Endodermal cell (in vitro differentiated cells): ENCODE measurements around the gene OR4K5. TPM values are rescaled to one million over a fixed set of nuclear protein-coding genes. Genes with fewer than 3 reads are reported as not detected.
"Not testable (repeated sequence)": the region's sequence is repeated elsewhere in the genome, so short reads cannot be mapped to it uniquely, and the experiment has no call there.

Experiments
- DNase-seq: peaks from one replicate; pipeline ENCODE4 v3.0.0-alpha.2; 2017
- H3K27ac ChIP-seq: 2 replicates; pipeline ENCODE4 v1.5.1; 2013; ENCODE audit warnings: mild to moderate bottlenecking, low read depth, low read length, moderate library complexity
- H3K27me3 ChIP-seq: 2 replicates; pipeline ENCODE4 v1.6.1; 2013; ENCODE audit warnings: mild to moderate bottlenecking, low read length, moderate library complexity; ENCODE audit not compliant: insufficient read depth, control insufficient read depth, poor library complexity, severe bottlenecking
- H3K36me3 ChIP-seq: 2 replicates; pipeline ENCODE4 v1.7.0; 2013; ENCODE audit warnings: mild to moderate bottlenecking, low read length, moderate library complexity; ENCODE audit not compliant: control insufficient read depth, insufficient read depth
- H3K4me1 ChIP-seq: one replicate; pipeline ENCODE4 v1.7.0; 2013; ENCODE audit warnings: low read length; ENCODE audit not compliant: control insufficient read depth, insufficient read depth
- H3K4me3 ChIP-seq: 2 replicates; pipeline ENCODE4 v1.5.1; 2013; ENCODE audit warnings: mild to moderate bottlenecking, low read length, moderate library complexity
- H3K9ac ChIP-seq: 2 replicates; pipeline ENCODE4 v1.6.1; 2013; ENCODE audit warnings: mild to moderate bottlenecking, low read length, moderate library complexity; ENCODE audit not compliant: poor library complexity, severe bottlenecking; ENCODE audit errors: extremely low read depth
- H3K9me3 ChIP-seq: 2 replicates; pipeline ENCODE4 v1.6.1; 2013; ENCODE audit warnings: mild to moderate bottlenecking, low read length, moderate library complexity; ENCODE audit not compliant: control insufficient read depth
- H3K27ac Mint-ChIP-seq: 2 replicates; pipeline ENCODE4 v1.8.0; 2020; ENCODE audit warnings: mixed read lengths
- H3K27me3 Mint-ChIP-seq: 2 replicates; pipeline ENCODE4 v1.8.0; 2021; ENCODE audit warnings: mild to moderate bottlenecking, mixed read lengths; ENCODE audit not compliant: insufficient read depth
- H3K36me3 Mint-ChIP-seq: 2 replicates; pipeline ENCODE4 v1.8.0; 2020; ENCODE audit warnings: low read depth, mixed read lengths
- H3K4me1 Mint-ChIP-seq: 2 replicates; pipeline ENCODE4 v1.8.0; 2020; ENCODE audit warnings: mixed read lengths
- H3K4me3 Mint-ChIP-seq: 2 replicates; pipeline ENCODE4 v1.8.0; 2020; ENCODE audit warnings: mild to moderate bottlenecking, moderate library complexity, mixed read lengths
- H3K9me3 Mint-ChIP-seq: 2 replicates; pipeline ENCODE4 v1.8.0; 2020; ENCODE audit warnings: mild to moderate bottlenecking, mixed read lengths
- WGBS, 2 experiments: methylation state at CpG; one replicate each; pipeline versions ENCODE4 v1.1.5 to v1.1.7; 2013; ENCODE audit warnings: missing lambda C conversion rate in 2 of 2, mixed read lengths in 1 of 2; ENCODE audit not compliant: insufficient coverage in 1 of 2, insufficient read length in 1 of 2; 5-methylcytosine and 5-hydroxymethylcytosine counted together
- total RNA-seq, 2 donors: library from RNA; stranded (reverse); fragmentation: NEBNext Ultra II Directional in 1 of 2; extraction: Animal tissue kit (Norgen Biotek cat#: 25700) in 1 of 2; gene quantifications; 2 replicates in 1 of 2; 3 replicates in 1 of 2; pipeline ENCODE4 v1.2.1, GENCODE V29; 2021
- TF ChIP-seq, protein P1 (sequence below): fragments of 200-600 bp; sonication (generic); conservative IDR thresholded peaks from 2 replicates; pipeline ENCODE4 v1.5.0; 2021; ENCODE audit warnings: antibody characterized with exemption, mild to moderate bottlenecking

OR4K5 gene
- total RNA-seq, 2 donors from 2014 or later, result not detected

DNA sequence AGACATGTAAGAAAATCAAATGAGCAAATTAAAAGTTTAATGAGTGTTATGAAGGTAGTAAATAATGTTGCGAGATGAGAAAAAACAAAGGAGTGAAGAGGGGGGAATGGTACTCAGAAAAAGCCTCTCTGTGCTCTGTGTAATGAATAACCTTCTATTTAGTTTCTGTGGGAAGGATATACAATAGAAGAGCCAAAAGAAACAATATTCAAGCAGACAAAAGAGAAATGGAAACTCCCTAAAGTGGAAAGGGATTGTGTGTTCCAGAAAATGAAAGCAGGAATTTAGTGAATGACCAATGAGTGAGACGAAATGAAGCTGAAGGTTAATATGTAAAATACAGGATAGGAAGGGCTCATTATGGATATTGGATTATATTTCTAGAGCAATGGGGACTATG, 28.8 kb downstream of the OR4K5 start:
- Mint-ChIP-seq H3K4me1 (no peaks in the 10 kb centered on the region), H3K27ac (no peak overlapping the region), H3K36me3 (peaks cover 2% of the 10 kb centered on the region), H3K9me3 (peaks cover 12% of the 10 kb centered on the region), H3K4me3 (no peak overlapping the region), H3K27me3 (no peaks in the 10 kb centered on the region)
- Histone ChIP-seq H3K9ac (no peak overlapping the region), H3K27ac (no peak overlapping the region), H3K27me3 (no peaks in the 10 kb centered on the region), H3K9me3 (peaks cover 91% of the 10 kb centered on the region), H3K4me1 (no peaks in the 10 kb centered on the region), H3K36me3 (no peaks in the 10 kb centered on the region), H3K4me3 (no peak overlapping the region)
- TF ChIP-seq, protein P1, sequence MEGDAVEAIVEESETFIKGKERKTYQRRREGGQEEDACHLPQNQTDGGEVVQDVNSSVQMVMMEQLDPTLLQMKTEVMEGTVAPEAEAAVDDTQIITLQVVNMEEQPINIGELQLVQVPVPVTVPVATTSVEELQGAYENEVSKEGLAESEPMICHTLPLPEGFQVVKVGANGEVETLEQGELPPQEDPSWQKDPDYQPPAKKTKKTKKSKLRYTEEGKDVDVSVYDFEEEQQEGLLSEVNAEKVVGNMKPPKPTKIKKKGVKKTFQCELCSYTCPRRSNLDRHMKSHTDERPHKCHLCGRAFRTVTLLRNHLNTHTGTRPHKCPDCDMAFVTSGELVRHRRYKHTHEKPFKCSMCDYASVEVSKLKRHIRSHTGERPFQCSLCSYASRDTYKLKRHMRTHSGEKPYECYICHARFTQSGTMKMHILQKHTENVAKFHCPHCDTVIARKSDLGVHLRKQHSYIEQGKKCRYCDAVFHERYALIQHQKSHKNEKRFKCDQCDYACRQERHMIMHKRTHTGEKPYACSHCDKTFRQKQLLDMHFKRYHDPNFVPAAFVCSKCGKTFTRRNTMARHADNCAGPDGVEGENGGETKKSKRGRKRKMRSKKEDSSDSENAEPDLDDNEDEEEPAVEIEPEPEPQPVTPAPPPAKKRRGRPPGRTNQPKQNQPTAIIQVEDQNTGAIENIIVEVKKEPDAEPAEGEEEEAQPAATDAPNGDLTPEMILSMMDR, result no peak
- WGBS, 2 experiments, result 81 to 88% methylated on average over 2 of the region's 2 CpGs
- no peak for DNase-seq

DNA sequence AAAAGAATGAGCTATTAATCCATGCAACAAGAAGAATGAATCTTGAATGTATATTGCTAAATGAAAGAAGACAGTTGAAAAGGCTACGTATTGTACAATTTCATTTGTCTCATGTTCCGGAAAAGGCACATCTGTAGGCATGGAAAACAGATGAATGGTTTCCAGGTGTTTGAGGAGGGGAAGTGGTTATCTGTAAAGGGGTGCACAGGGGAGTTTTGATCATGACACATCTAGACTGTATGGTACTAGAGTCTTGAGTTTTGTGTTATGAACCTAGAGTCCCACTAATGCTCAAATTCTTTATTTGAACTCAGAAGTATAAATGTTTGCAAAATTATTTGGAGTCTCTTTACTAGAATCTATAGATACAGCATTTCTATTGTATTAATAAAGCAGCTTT, 49.3 kb downstream of the OR4K5 start:
- DNase-seq, H3K27ac Mint-ChIP-seq, H3K27me3 Mint-ChIP-seq, H3K36me3 ChIP-seq, H3K4me3 Mint-ChIP-seq, H3K4me1 ChIP-seq, H3K4me3 ChIP-seq, H3K9ac ChIP-seq, H3K36me3 Mint-ChIP-seq, H3K27me3 ChIP-seq, H3K27ac ChIP-seq, H3K4me1 Mint-ChIP-seq: not testable (repeated sequence)
- H3K9me3 ChIP-seq, result peaks cover 45% of the 10 kb centered on the region
- WGBS, 2 experiments, result 37% methylated on average over 2 of the region's 2 CpGs; no CpG with 5 or more reads in 1 of the 2 experiments
- H3K9me3 Mint-ChIP-seq, result peaks cover 64% of the 10 kb centered on the region

Other genes with a start within 250 kb of the OR4K5 start
- not detected for gene OR11H2, start 206.7 kb upstream of the OR4K5 start, total RNA-seq
- not detected for gene OR4Q3, start 177.0 kb upstream of the OR4K5 start, total RNA-seq
- gene OR4M1, start 147.1 kb upstream of the OR4K5 start, total RNA-seq, result not detected
- gene OR4N2, start 116.8 kb upstream of the OR4K5 start, total RNA-seq, result not detected
- gene OR4K2, start 45.5 kb upstream of the OR4K5 start, total RNA-seq, result not detected
- gene OR4K1, start 10.3 kb downstream of the OR4K5 start, total RNA-seq, result not detected
- not detected for gene OR4K15, start 55.0 kb downstream of the OR4K5 start, total RNA-seq
- gene OR4Q2, start 81.6 kb downstream of the OR4K5 start, total RNA-seq, result not detected
- not detected for gene OR4K14, start 98.7 kb downstream of the OR4K5 start, total RNA-seq
- gene OR4K13, start 115.4 kb downstream of the OR4K5 start, total RNA-seq, result not detected
- gene OR4L1, start 139.4 kb downstream of the OR4K5 start, total RNA-seq, result not detected
- gene OR4K17, start 190.1 kb downstream of the OR4K5 start, total RNA-seq, result not detected
- gene OR4N5, start 218.2 kb downstream of the OR4K5 start, total RNA-seq, result not detected